Thyroid gland (tissue), 4 donors: ENCODE measurements around the gene TNNC2. TPM values are rescaled to one million over a fixed set of nuclear protein-coding genes. Genes with fewer than 3 reads are reported as not detected.

ENCODE experiments used
- DNase-seq, 2 donors: peaks; one replicate each; pipeline ENCODE4 v3.0.0-alpha.2; 2019
- H3K27ac ChIP-seq, 3 donors: fragments of 200-600 bp; sonication (generic); 1 replicate in 2 of 3; 2 replicates in 1 of 3; pipeline ENCODE4 v1.5.1; 2016 to 2019; ENCODE audit warnings: mild to moderate bottlenecking in 1 of 3, moderate library complexity in 1 of 3
- H3K27me3 ChIP-seq: fragments of 200-600 bp; sonication (generic); one replicate; pipeline ENCODE4 v1.5.1; 2019
- H3K36me3 ChIP-seq, 2 donors: fragments of 200-600 bp; sonication (generic); one replicate each; pipeline ENCODE4 v1.5.1; 2016 to 2019
- H3K4me1 ChIP-seq, 2 donors: fragments of 200-600 bp; sonication (generic); one replicate each; pipeline ENCODE4 v1.5.1; 2017 to 2019
- H3K4me3 ChIP-seq, 3 donors: fragments of 200-600 bp; sonication (generic); replicated peaks in 1 of 3; 1 replicate in 2 of 3; 2 replicates in 1 of 3; pipeline ENCODE4 v1.5.1; 2016; ENCODE audit warnings: mild to moderate bottlenecking in 1 of 3
- H3K9me3 ChIP-seq: fragments of 200-600 bp; sonication (generic); one replicate; pipeline ENCODE4 v1.5.1; 2017
- POLR2A ChIP-seq, 2 donors: fragments of 450-650 bp; IDR thresholded peaks; one replicate each; pipeline ENCODE4 v1.6.1; 2017; ENCODE audit warnings: antibody characterized with exemption in 2 of 2, mild to moderate bottlenecking in 2 of 2, moderate library complexity in 1 of 2
- WGBS, 2 donors: methylation state at CpG; one replicate each; pipeline ENCODE4 v1.1.5; 2017; 5-methylcytosine and 5-hydroxymethylcytosine counted together
- intact Hi-C: fragments of 100-400 bp; cut with DNase I; formaldehyde crosslinking; loops from one replicate; pipeline ENCODE4 v1.15.1; 2023
- total RNA-seq, 4 donors: library from RNA; depleted of rRNA; stranded (reverse); fragments of >200 nt; gene quantifications; one replicate each; pipeline ENCODE4 v1.2.3, GENCODE V29; 2016
- TF ChIP-seq, protein P1 (sequence below), 6 experiments: fragments of 200-600 bp in 3 of 6; fragments of 450-650 bp in 3 of 6; sonication (generic) in 3 of 6; IDR thresholded peaks; one replicate each; pipeline ENCODE4 v1.5.1; 2016 to 2019; ENCODE audit warnings: antibody characterized with exemption in 6 of 6, mild to moderate bottlenecking in 2 of 6, inconsistent platforms in 1 of 6, moderate library complexity in 1 of 6

Gene TNNC2
- total RNA-seq, 4 donors from 2014 or later: 1.4 TPM; not detected in 3

DNA sequence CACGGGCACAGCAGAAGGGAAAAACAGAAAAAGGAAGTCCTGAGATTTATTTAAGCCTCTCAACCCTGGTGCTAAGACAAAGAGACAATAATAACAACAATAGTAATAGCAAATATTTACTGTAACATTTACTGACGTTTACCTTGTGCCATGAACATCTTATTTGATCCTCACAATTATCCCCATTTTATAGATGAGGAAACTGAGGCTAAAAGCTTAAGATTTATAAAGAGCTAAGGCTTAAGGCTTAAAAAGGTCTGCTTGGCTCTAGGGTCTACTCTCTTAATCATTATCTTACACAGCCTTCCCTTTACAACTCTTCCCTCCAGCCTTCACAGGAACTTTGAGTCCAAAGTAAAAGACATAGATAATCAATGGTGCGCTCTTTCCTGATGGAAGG, 38.8 kb downstream of the TNNC2 start:
- intact Hi-C loops: no loop called here
- TF ChIP-seq, protein P1, sequence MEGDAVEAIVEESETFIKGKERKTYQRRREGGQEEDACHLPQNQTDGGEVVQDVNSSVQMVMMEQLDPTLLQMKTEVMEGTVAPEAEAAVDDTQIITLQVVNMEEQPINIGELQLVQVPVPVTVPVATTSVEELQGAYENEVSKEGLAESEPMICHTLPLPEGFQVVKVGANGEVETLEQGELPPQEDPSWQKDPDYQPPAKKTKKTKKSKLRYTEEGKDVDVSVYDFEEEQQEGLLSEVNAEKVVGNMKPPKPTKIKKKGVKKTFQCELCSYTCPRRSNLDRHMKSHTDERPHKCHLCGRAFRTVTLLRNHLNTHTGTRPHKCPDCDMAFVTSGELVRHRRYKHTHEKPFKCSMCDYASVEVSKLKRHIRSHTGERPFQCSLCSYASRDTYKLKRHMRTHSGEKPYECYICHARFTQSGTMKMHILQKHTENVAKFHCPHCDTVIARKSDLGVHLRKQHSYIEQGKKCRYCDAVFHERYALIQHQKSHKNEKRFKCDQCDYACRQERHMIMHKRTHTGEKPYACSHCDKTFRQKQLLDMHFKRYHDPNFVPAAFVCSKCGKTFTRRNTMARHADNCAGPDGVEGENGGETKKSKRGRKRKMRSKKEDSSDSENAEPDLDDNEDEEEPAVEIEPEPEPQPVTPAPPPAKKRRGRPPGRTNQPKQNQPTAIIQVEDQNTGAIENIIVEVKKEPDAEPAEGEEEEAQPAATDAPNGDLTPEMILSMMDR (IDR thresholded peaks at IDR 0.05): no peak
- no peak for TF ChIP-seq POLR2A (IDR thresholded peaks at IDR 0.05)

DNA sequence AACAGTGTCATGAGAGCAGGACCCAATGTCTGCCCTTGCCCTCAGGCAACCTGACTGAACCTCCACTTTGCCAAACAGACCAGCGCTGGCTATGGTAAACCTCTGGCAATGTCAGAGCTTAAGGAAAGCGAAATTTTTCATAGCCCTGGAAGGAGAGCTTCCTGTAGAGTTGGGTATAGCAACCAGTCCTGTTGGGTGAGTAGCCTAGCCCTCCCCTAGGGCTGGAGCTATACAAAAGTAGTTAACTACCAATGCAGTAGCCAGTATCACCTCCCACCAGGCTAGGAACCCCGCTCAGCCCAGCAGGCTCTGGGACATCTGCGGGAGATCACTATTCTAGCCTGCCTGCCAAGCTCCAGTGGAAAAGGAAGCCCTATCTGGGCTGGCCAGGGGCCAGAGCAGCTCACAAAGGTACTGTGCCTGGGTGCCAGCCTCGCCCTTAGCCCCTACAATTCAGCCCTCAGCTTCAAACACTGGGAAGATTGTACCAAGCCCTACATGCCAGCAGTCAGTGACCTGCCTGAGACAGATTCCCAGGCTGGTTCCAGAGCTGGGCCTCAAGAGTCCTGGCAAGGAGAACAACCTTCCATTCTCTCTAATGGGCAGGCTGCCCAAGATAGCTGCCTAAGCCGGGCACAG, 43.3 kb downstream of the TNNC2 start:
- Histone ChIP-seq H3K4me1 (peaks cover 8 to 17% of the 10 kb centered on the region in 2 donors), H3K9me3 (no peaks in the 10 kb centered on the region), H3K36me3 (no peaks in the 10 kb centered on the region), H3K27me3 (no peaks in the 10 kb centered on the region), H3K27ac (no peak overlapping the region), H3K4me3 (no peak overlapping the region)
- no peak for TF ChIP-seq POLR2A (IDR thresholded peaks at IDR 0.05)
- TF ChIP-seq, protein P1 (IDR thresholded peaks at IDR 0.05): no peak
- intact Hi-C loops: no loop called here
- WGBS, 2 donors: 78 to 80% methylated on average over 5 to 6 of the region's 6 CpGs
- peak in 1 of 2 donors; percentile 12 for DNase-seq

More for the DNA sequence above, 38.8 kb downstream of the TNNC2 start:
- H3K4me3 ChIP-seq: no peak overlapping the region
- H3K9me3 ChIP-seq: no peaks in the 10 kb centered on the region
- 64% methylated on average over 3 of the region's 3 CpGs for WGBS, 2 donors
- H3K4me1 ChIP-seq: peaks cover 10 to 14% of the 10 kb centered on the region in 2 donors
- H3K27me3 ChIP-seq: no peaks in the 10 kb centered on the region
- H3K36me3 ChIP-seq: no peaks in the 10 kb centered on the region
- H3K27ac ChIP-seq: no peak overlapping the region
- no peak for DNase-seq

DNA sequence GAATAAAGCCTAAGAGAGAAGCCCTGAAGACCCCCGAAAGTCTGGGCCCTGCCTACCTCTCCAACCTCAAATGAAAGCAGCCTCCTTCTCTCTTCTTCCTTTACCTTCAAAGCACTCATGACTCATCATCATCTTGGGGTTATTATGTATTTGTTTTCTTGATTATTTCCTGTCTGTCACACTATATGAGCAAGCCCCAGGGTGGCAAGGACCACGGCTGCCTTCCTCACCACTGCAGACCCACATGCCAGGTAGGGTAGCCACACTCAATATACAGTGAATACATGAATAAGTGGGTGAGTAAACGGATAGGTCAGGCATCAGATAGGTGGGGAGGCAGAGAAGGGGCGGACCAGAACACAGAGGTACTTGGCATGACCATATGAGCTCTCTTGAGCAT, 44.2 kb downstream of the TNNC2 start:
- 72% methylated on average over 4 of the region's 4 CpGs for WGBS, 2 donors
- Histone ChIP-seq H3K4me3 (no peak overlapping the region), H3K27ac (no peak overlapping the region), H3K36me3 (no peaks in the 10 kb centered on the region), H3K4me1 (peaks cover 16 to 26% of the 10 kb centered on the region in 2 donors), H3K9me3 (no peaks in the 10 kb centered on the region), H3K27me3 (no peaks in the 10 kb centered on the region)
- no peak for TF ChIP-seq POLR2A (IDR thresholded peaks at IDR 0.05)
- TF ChIP-seq, protein P1 (IDR thresholded peaks at IDR 0.05): no peak
- intact Hi-C loops: no loop called here
- no peak for DNase-seq

DNA sequence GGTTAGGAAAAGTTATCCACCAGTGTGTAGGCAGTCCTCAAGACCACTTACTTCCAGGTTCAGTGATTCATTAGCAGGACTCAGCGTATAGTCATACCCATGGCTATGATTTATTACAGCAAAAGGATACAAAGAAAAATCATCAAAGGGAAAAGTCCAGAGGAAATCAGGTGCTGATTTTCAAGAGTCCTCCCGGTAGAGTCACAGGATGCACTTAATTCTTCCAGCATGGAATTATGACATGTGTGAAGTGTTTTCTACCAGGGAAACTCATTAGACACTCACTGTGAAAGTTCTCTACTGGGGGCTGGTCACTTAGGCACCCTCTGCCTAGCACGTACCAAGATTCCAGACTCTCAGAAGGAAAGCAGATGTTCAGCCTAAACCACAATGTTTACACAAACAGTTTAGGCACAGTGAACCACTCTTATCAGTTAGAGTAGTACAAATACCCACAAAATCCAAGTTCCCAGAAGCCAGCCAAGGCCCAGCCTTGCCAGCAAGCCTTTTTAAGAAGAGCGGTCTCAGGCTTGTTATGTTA, 45.7 kb downstream of the TNNC2 start:
- intact Hi-C loops: no loop called here
- no peak overlapping the region for H3K4me3 ChIP-seq
- no peak for TF ChIP-seq POLR2A (IDR thresholded peaks at IDR 0.05)
- TF ChIP-seq, protein P1 (IDR thresholded peaks at IDR 0.05): no peak
- H3K4me1 ChIP-seq: peaks cover 16 to 28% of the 10 kb centered on the region in 2 donors
- peak overlapping the region in 1 of 3 donors; percentile 40 for H3K27ac ChIP-seq
- no peaks in the 10 kb centered on the region for H3K36me3 ChIP-seq
- H3K9me3 ChIP-seq: no peaks in the 10 kb centered on the region
- no peak for DNase-seq
- no peaks in the 10 kb centered on the region for H3K27me3 ChIP-seq
- WGBS, 2 donors: 76% methylated on average over 4 of the region's 4 CpGs

DNA sequence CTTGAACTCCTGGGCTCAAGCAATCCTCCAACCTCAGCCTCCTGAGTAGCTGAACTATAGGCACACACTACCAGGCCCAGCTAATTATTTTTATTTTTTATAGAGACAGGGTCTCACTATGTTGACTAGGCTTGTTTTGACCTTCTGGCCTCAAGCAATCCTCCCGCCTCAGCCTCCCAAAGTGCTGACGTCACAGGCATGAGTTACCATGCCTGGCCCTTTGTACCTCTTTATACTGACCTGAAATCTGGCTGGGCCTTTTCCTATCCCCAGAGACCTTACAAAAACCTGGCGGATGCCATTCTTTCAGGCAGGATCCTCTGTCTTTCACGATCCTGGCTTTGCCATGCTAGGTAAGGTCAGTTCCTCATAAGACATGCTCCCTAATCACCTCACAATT, 47.0 kb downstream of the TNNC2 start:
- Histone ChIP-seq H3K27me3 (no peaks in the 10 kb centered on the region), H3K27ac (peak overlapping the region in 2 of 3 donors; percentile 40 to 91), H3K4me1 (peaks cover 16 to 28% of the 10 kb centered on the region in 2 donors), H3K9me3 (no peaks in the 10 kb centered on the region), H3K36me3 (no peaks in the 10 kb centered on the region), H3K4me3 (no peak overlapping the region)
- 69 to 72% methylated on average over 4 of the region's 4 CpGs for WGBS, 2 donors
- TF ChIP-seq, protein P1 (IDR thresholded peaks at IDR 0.05): no peak
- TF ChIP-seq POLR2A (IDR thresholded peaks at IDR 0.05): no peak
- DNase-seq: no peak
- intact Hi-C loops: no loop called here
